Measurements from ENCODE around the gene APH1A. TPM values are rescaled to one million over a fixed set of nuclear protein-coding genes. Genes with fewer than 3 reads are reported as not detected.
A peak's percentile ranks its signal among the peaks of the same experiment; 100 is the strongest.

APH1A gene
- total RNA-seq, 2 donors from 2014 or later: 126 to 131 TPM

GRCh38 chr1:150226486-150226885 is 42.3 kb downstream of the APH1A start:
- no peak overlapping the region for H3K9ac ChIP-seq (ENCODE audit: extremely low read depth, low read length, poor library complexity, severe bottlenecking)
- H3K4me1 ChIP-seq (ENCODE audit: control insufficient read depth, insufficient read depth, low read length): no peaks in the 10 kb centered on the region
- WGBS, 2 experiments (ENCODE audit: insufficient coverage in 1 of 2, insufficient read length in 1 of 2): 94% methylated on average over 1 of the region's 2 CpGs; no CpG with 5 or more reads in 1 of the 2 experiments
- Mint-ChIP-seq H3K36me3 (ENCODE audit: low read depth) (peaks cover 67% of the 10 kb centered on the region), H3K9me3 (no peaks in the 10 kb centered on the region), H3K27ac (no peak overlapping the region), H3K4me3 (no peak overlapping the region), H3K27me3 (ENCODE audit: insufficient read depth) (no peaks in the 10 kb centered on the region), H3K4me1 (no peaks in the 10 kb centered on the region)
- peaks cover 82% of the 10 kb centered on the region for H3K36me3 ChIP-seq (ENCODE audit: control insufficient read depth, insufficient read depth, low read length)
- DNase-seq: peak; percentile 0
- no peaks in the 10 kb centered on the region for H3K27me3 ChIP-seq (ENCODE audit: control insufficient read depth, insufficient read depth, low read length, poor library complexity, severe bottlenecking)
- H3K27ac ChIP-seq (ENCODE audit: low read depth, low read length): no peak overlapping the region
- no peak overlapping the region for H3K4me3 ChIP-seq (ENCODE audit: low read length)
- no peaks in the 10 kb centered on the region for H3K9me3 ChIP-seq (ENCODE audit: control insufficient read depth, low read length)
- TF ChIP-seq, protein P1, sequence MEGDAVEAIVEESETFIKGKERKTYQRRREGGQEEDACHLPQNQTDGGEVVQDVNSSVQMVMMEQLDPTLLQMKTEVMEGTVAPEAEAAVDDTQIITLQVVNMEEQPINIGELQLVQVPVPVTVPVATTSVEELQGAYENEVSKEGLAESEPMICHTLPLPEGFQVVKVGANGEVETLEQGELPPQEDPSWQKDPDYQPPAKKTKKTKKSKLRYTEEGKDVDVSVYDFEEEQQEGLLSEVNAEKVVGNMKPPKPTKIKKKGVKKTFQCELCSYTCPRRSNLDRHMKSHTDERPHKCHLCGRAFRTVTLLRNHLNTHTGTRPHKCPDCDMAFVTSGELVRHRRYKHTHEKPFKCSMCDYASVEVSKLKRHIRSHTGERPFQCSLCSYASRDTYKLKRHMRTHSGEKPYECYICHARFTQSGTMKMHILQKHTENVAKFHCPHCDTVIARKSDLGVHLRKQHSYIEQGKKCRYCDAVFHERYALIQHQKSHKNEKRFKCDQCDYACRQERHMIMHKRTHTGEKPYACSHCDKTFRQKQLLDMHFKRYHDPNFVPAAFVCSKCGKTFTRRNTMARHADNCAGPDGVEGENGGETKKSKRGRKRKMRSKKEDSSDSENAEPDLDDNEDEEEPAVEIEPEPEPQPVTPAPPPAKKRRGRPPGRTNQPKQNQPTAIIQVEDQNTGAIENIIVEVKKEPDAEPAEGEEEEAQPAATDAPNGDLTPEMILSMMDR (conservative IDR thresholded peaks at IDR 0.05): no peak

DNA sequence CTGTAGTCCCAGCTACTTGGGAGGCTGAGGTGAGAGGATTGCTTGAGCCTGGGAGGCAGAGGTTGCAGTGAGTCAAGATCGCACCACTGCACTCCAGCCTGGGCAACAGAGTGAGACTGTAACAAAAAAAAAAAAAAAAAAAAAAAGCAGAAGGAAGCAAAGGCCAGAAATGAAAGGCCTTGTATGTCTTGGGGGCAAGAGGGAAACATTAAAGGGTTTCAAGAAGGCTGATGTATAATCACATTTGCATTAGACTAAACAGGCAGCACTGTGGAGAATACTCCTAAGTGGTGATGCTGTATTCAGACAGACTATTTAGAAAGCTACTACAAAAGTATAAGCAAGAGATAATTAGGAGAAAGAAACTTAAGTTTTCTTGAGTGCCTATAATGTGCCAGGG is 43.3 kb downstream of the APH1A start:
- H3K27me3 ChIP-seq (ENCODE audit: control insufficient read depth, insufficient read depth, low read length, poor library complexity, severe bottlenecking): no peaks in the 10 kb centered on the region
- H3K36me3 Mint-ChIP-seq (ENCODE audit: low read depth): peaks cover 62% of the 10 kb centered on the region
- peaks cover 76% of the 10 kb centered on the region for H3K36me3 ChIP-seq (ENCODE audit: control insufficient read depth, insufficient read depth, low read length)
- no peaks in the 10 kb centered on the region for H3K27me3 Mint-ChIP-seq (ENCODE audit: insufficient read depth)
- whole genome bisulfite sequencing, 2 experiments (ENCODE audit: insufficient coverage in 1 of 2, insufficient read length in 1 of 2): 100% methylated on average over 1 of the region's 1 CpG; no CpG with 5 or more reads in 1 of the 2 experiments
- H3K9me3 ChIP-seq (ENCODE audit: control insufficient read depth, low read length): no peaks in the 10 kb centered on the region
- H3K27ac ChIP-seq (ENCODE audit: low read depth, low read length): no peak overlapping the region
- TF ChIP-seq, protein P1 (conservative IDR thresholded peaks at IDR 0.05): no peak
- DNase-seq: no peak
- H3K4me1 ChIP-seq (ENCODE audit: control insufficient read depth, insufficient read depth, low read length): no peaks in the 10 kb centered on the region
- no peak overlapping the region for H3K4me3 ChIP-seq (ENCODE audit: low read length)
- no peak overlapping the region for H3K9ac ChIP-seq (ENCODE audit: extremely low read depth, low read length, poor library complexity, severe bottlenecking)
- no peak overlapping the region for H3K27ac Mint-ChIP-seq
- H3K4me1 Mint-ChIP-seq: no peaks in the 10 kb centered on the region
- no peak overlapping the region for H3K4me3 Mint-ChIP-seq
- no peaks in the 10 kb centered on the region for H3K9me3 Mint-ChIP-seq

GRCh38 chr1:150224983-150225382 is 43.8 kb downstream of the APH1A start:
- H3K9me3 Mint-ChIP-seq: no peaks in the 10 kb centered on the region
- WGBS, 2 experiments (ENCODE audit: insufficient coverage in 1 of 2, insufficient read length in 1 of 2): 91 to 100% methylated on average over 1 of the region's 1 CpG
- Histone ChIP-seq H3K27ac (ENCODE audit: low read depth, low read length) (no peak overlapping the region), H3K36me3 (ENCODE audit: control insufficient read depth, insufficient read depth, low read length) (peaks cover 76% of the 10 kb centered on the region), H3K9me3 (ENCODE audit: control insufficient read depth, low read length) (no peaks in the 10 kb centered on the region), H3K9ac (ENCODE audit: extremely low read depth, low read length, poor library complexity, severe bottlenecking) (no peak overlapping the region), H3K4me1 (ENCODE audit: control insufficient read depth, insufficient read depth, low read length) (no peaks in the 10 kb centered on the region), H3K27me3 (ENCODE audit: control insufficient read depth, insufficient read depth, low read length, poor library complexity, severe bottlenecking) (no peaks in the 10 kb centered on the region), H3K4me3 (ENCODE audit: low read length) (no peak overlapping the region)
- peaks cover 62% of the 10 kb centered on the region for H3K36me3 Mint-ChIP-seq (ENCODE audit: low read depth)
- H3K27ac Mint-ChIP-seq: no peak overlapping the region
- no peak for DNase-seq
- no peak overlapping the region for H3K4me3 Mint-ChIP-seq
- TF ChIP-seq, protein P1 (conservative IDR thresholded peaks at IDR 0.05): no peak
- H3K4me1 Mint-ChIP-seq: no peaks in the 10 kb centered on the region
- no peaks in the 10 kb centered on the region for H3K27me3 Mint-ChIP-seq (ENCODE audit: insufficient read depth)

All from endodermal cell (in vitro differentiated cells).